IMR-90 (cell line): ENCODE measurements around the gene SPCS2. TPM values are rescaled to one million over a fixed set of nuclear protein-coding genes. Genes with fewer than 3 reads are reported as not detected.

Source experiments
- ATAC-seq: fragments of 200-7000 bp; cut with Tn5 transposase; 2 replicates; pipeline ENCODE4 v1.9.1; 2020; ENCODE audit warnings: low read depth, mild to moderate bottlenecking, moderate library complexity
- BruUV-seq: library from RNA; stranded (reverse); fragments of 400-500 nt; replicated peaks from 2 replicates; lab custom pipeline; 2021; lab: Mats Ljungman, UMichigan
- CTCF ChIA-PET: fragments of 300-600 bp; formaldehyde crosslinking; extraction: SDS; loops from one replicate; lab custom pipeline; 2021; ENCODE audit warnings: antibody characterized with exemption; lab: Yijun Ruan, JAX
- POLR2A ChIA-PET: fragments of 300-600 bp; sonication (Branson Sonifier 250); formaldehyde crosslinking; loops from one replicate; lab custom pipeline; 2022; ENCODE audit warnings: antibody characterized with exemption; ENCODE audit not compliant: unreplicated experiment; lab: Charles Lee
- DNase-seq: peaks from one replicate; pipeline ENCODE4 v3.0.0; 2013
- H2AFZ ChIP-seq: replicated peaks from 2 replicates; pipeline ENCODE3; 2013; ENCODE audit warnings: low read length, mild to moderate bottlenecking; ENCODE audit not compliant: poor library complexity
- H2AK5ac ChIP-seq: 2 replicates; pipeline ENCODE4 v1.6.1; 2013; ENCODE audit warnings: low read depth, low read length, inconsistent platforms
- H2AK9ac ChIP-seq: replicated peaks from 2 replicates; pipeline ENCODE3; 2013; ENCODE audit warnings: mild to moderate bottlenecking, low read depth, low read length, moderate library complexity; ENCODE audit not compliant: poor library complexity
- H2BK120ac ChIP-seq: 2 replicates; pipeline ENCODE4 v1.6.1; 2013; ENCODE audit warnings: low read depth, low read length, inconsistent platforms
- H2BK15ac ChIP-seq: 3 replicates; pipeline ENCODE4 v1.6.1; 2013; ENCODE audit warnings: low read depth, low read length, inconsistent platforms
- H2BK20ac ChIP-seq: 2 replicates; pipeline ENCODE4 v1.6.1; 2013; ENCODE audit warnings: low read depth, mild to moderate bottlenecking, inconsistent platforms, low read length, moderate library complexity
- H2BK5ac ChIP-seq: 2 replicates; pipeline ENCODE4 v1.6.1; 2013; ENCODE audit warnings: mild to moderate bottlenecking, low read depth, low read length, inconsistent platforms; ENCODE audit not compliant: poor library complexity, severe bottlenecking
- H3K14ac ChIP-seq: replicated peaks from 2 replicates; pipeline ENCODE4 v1.6.1; 2013; ENCODE audit warnings: low read depth, low read length, inconsistent platforms
- H3K18ac ChIP-seq: 2 replicates; pipeline ENCODE4 v1.6.1; 2013; ENCODE audit warnings: low read depth, low read length, control low read depth
- H3K23ac ChIP-seq: 2 replicates; pipeline ENCODE4 v1.6.1; 2013; ENCODE audit warnings: low read depth, low read length, inconsistent platforms
- H3K27ac ChIP-seq: 2 replicates; pipeline ENCODE4 v1.5.1; 2013; ENCODE audit warnings: mild to moderate bottlenecking, control low read depth, low read length; ENCODE audit not compliant: insufficient read depth
- H3K27me3 ChIP-seq: 2 replicates; pipeline ENCODE4 v1.6.1; 2013; ENCODE audit warnings: low read length; ENCODE audit not compliant: control insufficient read depth, insufficient read depth
- H3K36me3 ChIP-seq: 2 replicates; pipeline ENCODE4 v1.6.1; 2013; ENCODE audit warnings: low read length, mixed read lengths; ENCODE audit not compliant: control insufficient read depth, insufficient read depth
- H3K4ac ChIP-seq: 2 replicates; pipeline ENCODE4 v1.6.1; 2013; ENCODE audit warnings: low read depth, low read length, inconsistent platforms
- H3K4me1 ChIP-seq: 2 replicates; pipeline ENCODE4 v1.6.1; 2013; ENCODE audit warnings: low read length, mixed read lengths; ENCODE audit not compliant: control insufficient read depth, insufficient read depth
- H3K4me2 ChIP-seq: 2 replicates; pipeline ENCODE4 v1.6.1; 2013; ENCODE audit warnings: low read depth, mild to moderate bottlenecking, control low read depth, low read length, moderate library complexity
- H3K4me3 ChIP-seq: 2 replicates; pipeline ENCODE4 v1.5.1; 2013; ENCODE audit warnings: low read depth, mild to moderate bottlenecking, control low read depth, low read length, moderate library complexity; ENCODE audit not compliant: insufficient read depth
- H3K56ac ChIP-seq: 2 replicates; pipeline ENCODE4 v1.6.1; 2013; ENCODE audit warnings: low read length, inconsistent platforms; ENCODE audit not compliant: insufficient read depth; ENCODE audit errors: extremely low read depth
- H3K79me1 ChIP-seq, 2 experiments: 2 replicates each; pipeline ENCODE4 v1.6.1; 2013; ENCODE audit warnings: low read length in 2 of 2, inconsistent platforms in 1 of 2, low read depth in 1 of 2
- H3K9ac ChIP-seq: 2 replicates; pipeline ENCODE4 v1.6.1; 2013; ENCODE audit warnings: low read depth, low read length, control low read depth
- H3K9me1 ChIP-seq: 2 replicates; pipeline ENCODE4 v1.6.1; 2013; ENCODE audit warnings: low read length, inconsistent platforms; ENCODE audit not compliant: insufficient read depth
- H3K9me3 ChIP-seq: 2 replicates; pipeline ENCODE4 v1.6.1; 2013; ENCODE audit warnings: low read length; ENCODE audit not compliant: control insufficient read depth, insufficient read depth
- H4K20me1 ChIP-seq: 2 replicates; pipeline ENCODE4 v1.6.1; 2013; ENCODE audit warnings: low read length, inconsistent platforms; ENCODE audit not compliant: insufficient read depth
- H4K5ac ChIP-seq: 2 replicates; pipeline ENCODE4 v1.6.1; 2013; ENCODE audit warnings: mild to moderate bottlenecking, low read depth, low read length, control low read depth
- H4K8ac ChIP-seq, 2 experiments: 2 replicates each; pipeline ENCODE4 v1.6.1; 2013; ENCODE audit warnings: low read depth in 2 of 2, low read length in 2 of 2, control low read depth in 1 of 2, inconsistent platforms in 1 of 2
- H4K91ac ChIP-seq: 2 replicates; pipeline ENCODE4 v1.6.1; 2013; ENCODE audit warnings: low read depth, low read length, inconsistent platforms; ENCODE audit not compliant: insufficient read depth
- BHLHE40 ChIP-seq: fragments of 150-350 bp; IDR thresholded peaks from 2 replicates; pipeline ENCODE4 v1.6.1; 2016; ENCODE audit warnings: mild to moderate bottlenecking, low read depth, low read length
- CEBPB ChIP-seq: IDR thresholded peaks from 2 replicates; pipeline ENCODE4 v1.6.1; 2012; ENCODE audit warnings: low read depth, low read length, improper control_type of control experiment
- CHD1 ChIP-seq: IDR thresholded peaks from 2 replicates; pipeline ENCODE4 v1.6.1; 2012; ENCODE audit warnings: low read depth, low read length, improper control_type of control experiment
- ELK1 ChIP-seq: fragments of 150-350 bp; IDR thresholded peaks from 2 replicates; pipeline ENCODE4 v1.6.1; 2016; ENCODE audit warnings: low read depth, mild to moderate bottlenecking, low read length, moderate library complexity, borderline replicate concordance
- FOS ChIP-seq: fragments of 150-350 bp; IDR thresholded peaks from 2 replicates; pipeline ENCODE4 v1.6.1; 2016; ENCODE audit warnings: low read depth, low read length
- MAFK ChIP-seq: IDR thresholded peaks from 2 replicates; pipeline ENCODE4 v1.6.1; 2012; ENCODE audit warnings: low read depth, low read length, improper control_type of control experiment
- MAZ ChIP-seq: IDR thresholded peaks from 2 replicates; pipeline ENCODE4 v1.6.1; 2012; ENCODE audit warnings: low read depth, mild to moderate bottlenecking, low read length, improper control_type of control experiment, moderate library complexity, borderline replicate concordance
- RFX5 ChIP-seq: IDR thresholded peaks from 2 replicates; pipeline ENCODE4 v1.8.0; 2012; ENCODE audit warnings: low read depth, mild to moderate bottlenecking, low read length, moderate library complexity
- SMC3 ChIP-seq: fragments of 150-350 bp; IDR thresholded peaks from 2 replicates; pipeline ENCODE4 v1.6.1; 2016; ENCODE audit warnings: low read depth, mild to moderate bottlenecking, antibody characterized with exemption, low read length, moderate library complexity
- USF2 ChIP-seq: fragments of 150-350 bp; IDR thresholded peaks from 2 replicates; pipeline ENCODE4 v1.6.1; 2017; ENCODE audit warnings: mild to moderate bottlenecking, antibody characterized with exemption, low read length, low read depth
- WGBS, 2 experiments: methylation state at CpG; one replicate each; pipeline versions ENCODE4 v1.1.5 to v1.1.7; 2013; ENCODE audit warnings: missing lambda C conversion rate in 2 of 2; ENCODE audit not compliant: insufficient read length in 1 of 2; ENCODE audit errors: extremely low coverage in 2 of 2; 5-methylcytosine and 5-hydroxymethylcytosine counted together
- dilution Hi-C: fragments of 300-500 bp; cut with HindIII; formaldehyde crosslinking; loops from one replicate; pipeline ENCODE4 v1.14.3; 2018; ENCODE audit warnings: low sequenced_read_pairs; ENCODE audit not compliant: unreplicated experiment
- in situ Hi-C: fragments of 300-500 bp; cut with MboI; formaldehyde crosslinking; loops from 3 replicates; pipeline ENCODE4 v1.14.3; 2019; ENCODE audit warnings: low sequenced_read_pairs, inconsistent platforms, mixed read lengths
- intact Hi-C: fragments of 100-400 bp; cut with micrococcal nuclease; formaldehyde crosslinking; loops from 2 replicates; pipeline ENCODE4 v1.10.0; 2022
- polyA plus RNA-seq, 3 experiments: library from polyadenylated mRNA; depleted of rRNA; stranded (reverse); fragments of >200 nt; gene quantifications; 2 replicates each; pipeline ENCODE4 v1.2.3, GENCODE V29; 2012; ENCODE audit warnings: low replicate concordance in 1 of 3
- total RNA-seq: library from RNA; depleted of rRNA; stranded (reverse); fragments of >200 nt; gene quantifications from 2 replicates; pipeline ENCODE4 v1.2.3, GENCODE V29; 2012

The SPCS2 gene
- total and polyA plus RNA-seq, 2 of the 4 experiments (the other 2 are of a cell fraction) = 15.4 to 76.0 TPM

GRCh38 chr11:74948898-74949752 lies at the start of gene SPCS2, which contains the start of gene XRRA1 (continued):
- TF ChIP-seq ELK1 (no peak), FOS (no peak), MAFK (no peak), MAZ (peak; percentile 67; the same call in 1 of the 2 replicates)

- Histone ChIP-seq H3K36me3 (peaks cover 6% of the 10 kb centered on the region), H3K4me2 (no peak overlapping the region), H3K14ac (no peak overlapping the region), H3K9me3 (peaks cover 3% of the 10 kb centered on the region; the same call in 1 of the 2 replicates), H3K18ac (no peak overlapping the region), H2AK5ac (no peak overlapping the region), H2BK15ac (no peak overlapping the region), H2AFZ (no peak overlapping the region), H4K8ac (no peak overlapping the region), H2BK5ac (no peak overlapping the region), H3K9ac (no peak overlapping the region), H3K4ac (no peak overlapping the region), H4K91ac (no peak overlapping the region), H2BK20ac (no peak overlapping the region), H3K56ac (no peak overlapping the region), H3K79me1 (no peaks in the 10 kb centered on the region), H3K23ac (no peak overlapping the region), H2AK9ac (no peak overlapping the region), H3K27ac (no peak overlapping the region), H4K20me1 (no peaks in the 10 kb centered on the region), H4K5ac (no peak overlapping the region), H3K9me1 (peaks cover 5% of the 10 kb centered on the region; the same call in 1 of the 2 replicates), H3K4me3 (no peak overlapping the region), H3K4me1 (no peaks in the 10 kb centered on the region), H3K27me3 (no peaks in the 10 kb centered on the region), H2BK120ac (no peak overlapping the region)
- dilution Hi-C loops (no loop called here), in situ Hi-C loops (no loop called here), intact Hi-C loops (no loop called here)
- ChIA-PET CTCF (no interaction called here), POLR2A (no interaction called here)
- WGBS, 2 experiments = no CpG with 5 or more reads among the region's 4 CpGs
- TF ChIP-seq CHD1 (no peak), SMC3 (no peak), BHLHE40 (no peak), ELK1 (no peak), USF2 (no peak), RFX5 (no peak), CEBPB (no peak)
- BruUV-seq = no TSS peak
- no peak for ATAC-seq
- no peak for DNase-seq
Observed at GRCh38 chr11:74902342-74902741, 46.7 kb upstream of the SPCS2 start.
